Stimulated activated CD4-positive, alpha-beta T cell treated with anti-CD3 and anti-CD28 coated beads, TNF-alpha, amount 100 ng/mL, for 4 hours (primary cell): Measurements from ENCODE around the gene PAPOLA.
"Not testable (repeated sequence)": the region's sequence is repeated elsewhere in the genome, so short reads cannot be mapped to it uniquely, and the experiment has no call there.

Experiments used
- DNase-seq, 3 experiments: peaks; one replicate each; pipeline ENCODE4 v3.0.0-alpha.2; 2020; ENCODE audit warnings: low read depth in 3 of 3

Gene PAPOLA

GRCh38 chr14:96501740-96502620 lies at the start of gene PAPOLA:
Gene PAPOLA, plus strand, starts transcription at chr14:96502382. Its CDS starts 211 bp downstream, at chr14:96502593.
- DNase-seq: peak; percentile 90 to 94 (median 90)

- DNase-seq: no peak
Measured at GRCh38 chr14:96452684-96453083, 49.5 kb upstream of the PAPOLA start.

- no peak for DNase-seq
Measured at GRCh38 chr14:96455588-96455987, 46.6 kb upstream of the PAPOLA start.

DNA sequence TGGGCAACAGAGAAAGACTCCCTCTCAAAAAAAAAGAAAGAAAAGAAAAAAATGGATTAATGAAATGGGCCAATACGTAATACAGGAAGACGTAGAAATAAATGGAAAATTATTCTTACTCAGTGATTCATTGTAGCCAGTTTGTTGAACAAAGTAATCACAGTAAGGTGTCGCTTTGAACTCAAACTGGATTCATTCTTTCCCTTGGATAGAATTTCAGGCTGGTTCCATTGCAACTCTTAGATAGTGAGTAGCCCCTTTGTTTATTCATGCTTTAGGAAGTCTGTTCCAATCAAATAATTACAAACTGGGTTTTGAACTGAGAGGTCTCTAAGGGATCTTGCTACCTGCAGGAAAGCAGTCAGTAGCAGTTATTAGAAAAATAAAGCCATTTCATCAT lies 42.3 kb upstream of the PAPOLA start:
- DNase-seq: no peak

GRCh38 chr14:96461950-96462798 lies 40.0 kb upstream of the PAPOLA start:
- no peak for DNase-seq

- no peak for DNase-seq
Measured at GRCh38 chr14:96464136-96464535, 38.0 kb upstream of the PAPOLA start.

DNA sequence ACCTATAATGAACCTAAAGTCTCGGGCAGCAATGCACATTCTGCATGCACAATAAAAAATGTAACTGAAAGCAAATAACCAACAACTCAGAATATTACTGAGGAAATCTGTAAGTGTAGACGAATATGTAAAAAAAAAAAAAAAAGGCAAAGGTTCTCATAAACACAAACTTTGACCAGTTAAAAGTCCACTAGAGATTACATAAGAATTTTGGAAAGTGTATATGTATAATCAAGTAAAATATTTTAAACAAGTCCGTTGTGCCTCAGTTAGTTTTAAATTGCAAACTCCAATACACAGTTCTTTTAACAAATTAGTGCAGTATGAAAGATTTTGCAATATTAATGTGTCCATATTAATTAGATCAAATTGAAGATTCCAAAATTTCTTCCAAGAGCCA lies 35.3 kb upstream of the PAPOLA start:
- no peak for DNase-seq

- no peak for DNase-seq
Measured at GRCh38 chr14:96470331-96470730, 31.9 kb upstream of the PAPOLA start.

DNA sequence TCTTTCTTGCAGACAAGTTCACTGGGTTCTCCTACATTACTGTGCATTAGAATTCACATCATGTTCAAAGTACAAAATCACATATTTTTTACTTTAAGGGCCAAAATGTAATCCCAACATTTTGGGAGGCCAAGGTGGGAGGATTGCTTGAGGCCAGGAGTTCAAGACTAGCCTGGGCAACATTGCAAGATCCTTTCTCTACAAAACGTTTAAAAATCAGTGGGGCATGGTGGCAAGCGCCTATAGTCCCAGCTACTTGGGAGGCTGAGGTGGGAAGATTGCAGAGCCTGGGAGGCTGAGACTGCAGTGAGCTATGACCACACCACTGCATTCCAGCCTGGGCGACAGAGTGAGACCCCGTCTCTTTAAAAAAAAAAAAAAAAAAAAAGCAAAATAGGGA lies 31.2 kb upstream of the PAPOLA start:
- not testable (repeated sequence) for DNase-seq

- no peak for DNase-seq
Measured at GRCh38 chr14:96478119-96478518, 24.1 kb upstream of the PAPOLA start.

DNA sequence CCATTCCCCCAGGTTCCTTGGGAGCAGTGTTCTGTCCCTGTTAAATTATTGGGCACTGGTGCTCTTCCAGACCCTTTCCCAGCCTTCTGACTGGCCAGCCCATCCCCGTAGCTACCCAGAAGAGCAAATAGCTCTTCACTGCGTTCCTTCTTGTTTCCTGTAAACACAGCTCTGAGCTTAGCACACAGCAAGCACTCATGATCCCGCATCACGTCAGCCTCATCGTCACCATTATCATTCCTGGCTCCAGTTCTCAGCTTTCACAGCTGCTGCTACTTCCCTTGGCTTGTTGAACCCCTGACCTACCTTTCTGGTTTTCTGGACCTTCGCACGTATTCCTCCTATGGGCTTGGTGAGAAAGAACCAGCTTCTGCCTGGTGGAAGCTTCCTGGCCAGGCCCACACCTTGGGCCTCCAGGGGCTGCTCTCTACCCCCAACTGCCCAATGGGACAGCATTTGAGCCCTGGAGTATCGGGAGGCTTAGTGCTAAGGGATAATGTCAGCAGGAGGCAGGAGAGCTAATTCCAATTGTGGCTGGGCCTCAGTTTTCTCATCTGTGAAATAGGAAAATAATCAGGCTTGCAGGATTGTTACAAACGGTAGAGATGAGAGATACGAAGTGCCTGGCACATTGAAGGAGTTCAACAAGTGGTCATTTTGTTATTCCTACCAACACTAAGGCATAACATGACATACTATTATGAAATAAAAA lies 22.6 kb upstream of the PAPOLA start:
- DNase-seq: no peak

DNA sequence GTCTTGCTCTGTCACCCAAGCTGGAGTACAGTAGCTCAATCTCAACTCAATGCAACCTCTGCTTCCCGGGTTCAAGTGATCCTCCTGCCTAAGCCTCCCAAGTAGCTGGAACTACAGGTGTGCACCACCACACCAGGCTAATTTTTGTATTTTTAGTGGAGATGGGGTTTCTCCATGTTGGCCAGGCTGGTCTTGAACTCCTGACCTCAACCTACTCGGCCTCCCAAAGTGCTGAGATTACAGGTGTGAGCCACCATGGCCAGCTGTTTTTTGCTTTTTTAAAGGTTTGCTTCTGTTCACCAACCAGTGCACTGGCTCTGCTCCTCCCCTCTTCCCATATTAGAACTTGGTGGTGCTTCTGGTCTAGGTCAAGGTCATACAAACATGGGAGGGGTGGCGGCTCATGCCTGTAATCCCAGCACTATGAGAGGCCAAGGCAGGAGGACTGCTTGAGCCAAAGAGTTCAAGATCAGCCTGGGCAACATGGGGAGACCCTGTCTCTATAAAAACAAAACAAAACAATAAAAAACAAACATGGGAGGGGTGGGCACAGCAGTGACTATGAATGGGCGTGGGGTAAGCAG lies 20.4 kb upstream of the PAPOLA start:
- DNase-seq: no peak

DNA sequence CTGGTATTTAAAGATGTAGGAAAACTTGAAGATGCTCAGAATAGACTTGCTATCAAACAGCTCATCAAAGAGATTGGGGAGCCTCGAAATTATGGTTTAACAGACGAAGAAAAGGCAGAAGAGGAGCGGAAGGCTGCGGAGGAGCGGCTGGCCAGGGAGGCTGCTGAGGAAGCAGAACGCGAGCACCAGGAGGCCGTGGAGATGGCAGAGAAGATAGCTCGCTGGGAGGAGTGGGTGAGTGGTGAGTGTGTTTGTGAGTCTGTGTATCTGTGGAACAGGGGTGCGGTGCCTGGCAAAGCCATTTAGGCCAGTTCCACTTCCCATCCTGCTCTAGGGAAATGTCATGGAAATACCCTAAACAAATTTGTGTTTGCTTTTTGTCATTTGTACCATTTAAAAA lies 19.2 kb upstream of the PAPOLA start:
- DNase-seq: no peak

DNA sequence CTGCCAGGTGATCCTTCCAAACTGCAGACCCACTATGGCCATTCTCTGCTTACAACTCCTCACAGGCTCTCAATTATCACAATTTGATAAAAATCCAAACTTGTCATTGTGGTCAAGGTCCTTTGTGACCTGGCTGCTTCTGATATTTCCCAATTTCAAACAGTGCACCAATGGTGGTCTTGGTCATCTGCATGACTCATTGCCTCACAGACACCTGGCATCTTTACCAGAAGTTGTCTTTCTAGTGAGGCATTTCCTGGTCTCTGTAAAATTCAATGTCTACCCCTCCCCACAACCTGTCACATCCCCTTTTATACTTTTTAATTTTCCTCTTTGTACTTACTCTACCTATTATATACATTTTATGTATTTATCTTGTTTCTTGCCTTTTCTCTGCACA lies 17.8 kb upstream of the PAPOLA start:
- no peak for DNase-seq

DNA sequence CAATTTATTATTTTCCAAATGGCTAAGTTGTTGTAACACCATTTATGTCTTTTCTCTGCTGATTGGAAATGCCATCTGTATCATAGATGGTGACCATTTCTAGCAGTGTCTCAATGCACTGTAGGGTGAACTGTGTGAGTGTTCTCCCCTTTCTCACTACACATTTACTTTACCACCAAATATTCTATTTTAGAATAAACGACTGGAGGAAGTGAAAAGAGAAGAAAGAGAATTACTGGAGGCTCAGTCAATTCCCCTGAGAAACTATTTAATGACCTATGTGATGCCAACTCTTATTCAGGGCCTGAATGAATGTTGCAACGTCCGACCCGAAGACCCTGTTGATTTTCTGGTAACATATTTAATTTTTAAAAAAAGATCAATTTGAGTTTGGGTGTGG lies 15.5 kb upstream of the PAPOLA start:
- no peak for DNase-seq

DNA sequence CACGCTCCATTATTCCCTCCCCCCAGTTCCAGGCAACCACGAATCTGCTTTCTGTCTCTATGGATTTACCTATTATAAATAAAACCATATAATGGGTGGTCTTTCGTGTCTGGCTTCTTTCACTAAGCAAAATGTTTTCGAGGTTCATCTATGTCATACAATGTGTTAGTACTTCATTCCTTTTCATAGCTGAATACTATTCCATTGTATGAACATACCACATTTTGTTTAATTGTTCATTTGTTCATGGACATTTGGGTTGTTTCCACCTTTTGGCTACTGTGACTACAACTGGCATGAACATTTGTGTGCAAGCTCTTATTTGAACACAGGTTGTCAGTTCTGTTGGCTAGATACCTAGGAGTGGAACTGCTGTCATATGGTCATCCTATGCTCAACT lies 12.9 kb upstream of the PAPOLA start:
- DNase-seq: no peak

DNA sequence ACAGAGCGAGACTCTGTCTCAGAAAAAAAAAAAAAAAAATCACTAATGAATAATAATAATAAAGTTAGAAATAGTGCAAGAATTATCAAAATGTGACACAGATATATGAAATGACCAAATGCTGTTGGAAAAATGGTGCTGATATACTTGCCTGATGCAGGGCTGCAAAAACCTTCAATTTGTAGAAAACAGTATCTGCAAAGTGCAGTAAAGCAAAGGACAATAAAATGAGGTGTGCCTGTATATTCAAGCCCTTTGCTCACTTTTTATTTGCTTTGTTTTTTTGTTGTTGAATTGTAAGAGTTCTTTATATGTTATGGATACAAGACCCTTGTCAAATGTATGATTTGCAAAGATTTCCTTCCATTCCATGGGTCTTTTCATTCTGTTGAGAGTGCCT lies 9.0 kb upstream of the PAPOLA start:
- no peak for DNase-seq

GRCh38 chr14:96494331-96494730 lies 7.9 kb upstream of the PAPOLA start:
- no peak for DNase-seq

GRCh38 chr14:96497087-96497486 lies 5.1 kb upstream of the PAPOLA start:
- no peak for DNase-seq

- DNase-seq: no peak
Measured at GRCh38 chr14:96497586-96497985, 4.6 kb upstream of the PAPOLA start.

- peak in 1 of 3 experiments; percentile 2 for DNase-seq
Measured at GRCh38 chr14:96501217-96501739, 904 bp upstream of the PAPOLA start.
